AML-193 (cell line): ENCODE results near the gene NUP160.
"Not testable (repeated sequence)": the region's sequence is repeated elsewhere in the genome, so short reads cannot be mapped to it uniquely, and the experiment has no call there.

ENCODE experiments used
- DNase-seq, 2 experiments: peaks; one replicate each; lab custom pipeline; 2025; lab: John Stamatoyannopoulos, UW

The NUP160 gene

GRCh38 chr11:47788181-47788580 is 60.0 kb downstream of the NUP160 start:
- DNase-seq = no peak

GRCh38 chr11:47786373-47786772 is 61.8 kb downstream of the NUP160 start:
- DNase-seq = no peak

- DNase-seq = no peak
Observed at GRCh38 chr11:47784785-47785381, 63.3 kb downstream of the NUP160 start.

- DNase-seq = no peak
Observed at GRCh38 chr11:47783087-47783610, 65.0 kb downstream of the NUP160 start.

- DNase-seq = no peak
Observed at GRCh38 chr11:47778878-47779483, 69.2 kb downstream of the NUP160 start.

- DNase-seq = no peak
Observed at GRCh38 chr11:47775240-47775869, 72.8 kb downstream of the NUP160 start.

- no peak for DNase-seq
Observed at GRCh38 chr11:47773882-47774281, 74.3 kb downstream of the NUP160 start.

GRCh38 chr11:47769556-47769955 is 78.6 kb downstream of the NUP160 start:
- not testable (repeated sequence) for DNase-seq

- peak; percentile 34 to 41 for DNase-seq
Observed at GRCh38 chr11:47768101-47768612, 80.0 kb downstream of the NUP160 start.

- DNase-seq = peak; percentile 35 to 40
Observed at GRCh38 chr11:47766509-47767227, 81.5 kb downstream of the NUP160 start.

GRCh38 chr11:47765086-47765485 is 83.1 kb downstream of the NUP160 start:
- DNase-seq = no peak

GRCh38 chr11:47759291-47759690 is 88.9 kb downstream of the NUP160 start:
- not testable (repeated sequence) for DNase-seq

- no peak for DNase-seq
Observed at GRCh38 chr11:47756208-47756607, 91.9 kb downstream of the NUP160 start.

GRCh38 chr11:47750725-47751124 is 97.4 kb downstream of the NUP160 start:
- no peak for DNase-seq

- not testable (repeated sequence) for DNase-seq
Observed at GRCh38 chr11:47742494-47742893, 105.7 kb downstream of the NUP160 start.

- DNase-seq = not testable (repeated sequence)
Observed at GRCh38 chr11:47737817-47738216, 110.3 kb downstream of the NUP160 start.

GRCh38 chr11:47732271-47732670 is 115.9 kb downstream of the NUP160 start:
- DNase-seq = no peak

GRCh38 chr11:47731475-47731874 is 116.7 kb downstream of the NUP160 start:
- no peak for DNase-seq
